ENCODE data around the gene P4HA2. TPM values are rescaled to one million over a fixed set of nuclear protein-coding genes. Genes with fewer than 3 reads are reported as not detected.
A peak's percentile ranks its signal among the peaks of the same experiment; 100 is the strongest.

Gene P4HA2
- total RNA-seq, 1 donor from 2014 or later = 104 TPM

GRCh38 chr5:132218321-132218720, 9.3 kb downstream of the P4HA2 start:
- Mint-ChIP-seq H3K9me3 (ENCODE audit: unreplicated experiment) (no peaks in the 10 kb centered on the region), H3K27ac (ENCODE audit: unreplicated experiment) (no peak overlapping the region), H3K27me3 (ENCODE audit: unreplicated experiment) (no peaks in the 10 kb centered on the region), H3K4me3 (ENCODE audit: unreplicated experiment) (no peak overlapping the region), H3K4me1 (ENCODE audit: unreplicated experiment) (peaks cover 39% of the 10 kb centered on the region), H3K36me3 (ENCODE audit: unreplicated experiment) (peaks cover 21% of the 10 kb centered on the region)
- no peak for DNase-seq (ENCODE audit: extremely low spot score, unreplicated experiment)
- no peak for TF ChIP-seq CTCF (IDR thresholded peaks at IDR 0.05)

GRCh38 chr5:132215329-132215728, 12.3 kb downstream of the P4HA2 start:
- Mint-ChIP-seq H3K9me3 (ENCODE audit: unreplicated experiment) (no peaks in the 10 kb centered on the region), H3K36me3 (ENCODE audit: unreplicated experiment) (peaks cover 21% of the 10 kb centered on the region), H3K4me1 (ENCODE audit: unreplicated experiment) (peaks cover 20% of the 10 kb centered on the region), H3K27me3 (ENCODE audit: unreplicated experiment) (no peaks in the 10 kb centered on the region), H3K4me3 (ENCODE audit: unreplicated experiment) (no peak overlapping the region), H3K27ac (ENCODE audit: unreplicated experiment) (peak overlapping the region; percentile 97)
- DNase-seq (ENCODE audit: extremely low spot score, unreplicated experiment) = peak; percentile 96
- TF ChIP-seq CTCF (IDR thresholded peaks at IDR 0.05) = no peak

- DNase-seq (ENCODE audit: extremely low spot score, unreplicated experiment) = no peak
- TF ChIP-seq CTCF (IDR thresholded peaks at IDR 0.05) = no peak
- H3K27ac Mint-ChIP-seq (ENCODE audit: unreplicated experiment) = peak overlapping the region; percentile 97
- no peaks in the 10 kb centered on the region for H3K9me3 Mint-ChIP-seq (ENCODE audit: unreplicated experiment)
- H3K4me1 Mint-ChIP-seq (ENCODE audit: unreplicated experiment) = peaks cover 12% of the 10 kb centered on the region
- no peaks in the 10 kb centered on the region for H3K27me3 Mint-ChIP-seq (ENCODE audit: unreplicated experiment)
- peaks cover 21% of the 10 kb centered on the region for H3K36me3 Mint-ChIP-seq (ENCODE audit: unreplicated experiment)
- H3K4me3 Mint-ChIP-seq (ENCODE audit: unreplicated experiment) = no peak overlapping the region
Observed at GRCh38 chr5:132214491-132214890, 13.2 kb downstream of the P4HA2 start.

- Mint-ChIP-seq H3K36me3 (ENCODE audit: unreplicated experiment) (peaks cover 27% of the 10 kb centered on the region), H3K27ac (ENCODE audit: unreplicated experiment) (no peak overlapping the region), H3K4me3 (ENCODE audit: unreplicated experiment) (no peak overlapping the region), H3K4me1 (ENCODE audit: unreplicated experiment) (peaks cover 20% of the 10 kb centered on the region), H3K9me3 (ENCODE audit: unreplicated experiment) (no peaks in the 10 kb centered on the region), H3K27me3 (ENCODE audit: unreplicated experiment) (no peaks in the 10 kb centered on the region)
- DNase-seq (ENCODE audit: extremely low spot score, unreplicated experiment) = no peak
- no peak for TF ChIP-seq CTCF (IDR thresholded peaks at IDR 0.05)
Observed at GRCh38 chr5:132213666-132214065, 14.0 kb downstream of the P4HA2 start.

- H3K36me3 Mint-ChIP-seq (ENCODE audit: unreplicated experiment) = peaks cover 21% of the 10 kb centered on the region
- no peaks in the 10 kb centered on the region for H3K27me3 Mint-ChIP-seq (ENCODE audit: unreplicated experiment)
- peaks cover 29% of the 10 kb centered on the region for H3K4me1 Mint-ChIP-seq (ENCODE audit: unreplicated experiment)
- no peak for TF ChIP-seq CTCF (IDR thresholded peaks at IDR 0.05)
- no peak overlapping the region for H3K4me3 Mint-ChIP-seq (ENCODE audit: unreplicated experiment)
- H3K9me3 Mint-ChIP-seq (ENCODE audit: unreplicated experiment) = no peaks in the 10 kb centered on the region
- H3K27ac Mint-ChIP-seq (ENCODE audit: unreplicated experiment) = no peak overlapping the region
- no peak for DNase-seq (ENCODE audit: extremely low spot score, unreplicated experiment)
Observed at GRCh38 chr5:132211787-132212186, 15.9 kb downstream of the P4HA2 start.

All from osteocyte (in vitro differentiated cells).